Measurements from ENCODE around the gene PRL. TPM values are rescaled to one million over a fixed set of nuclear protein-coding genes. Genes with fewer than 3 reads are reported as not detected.

The PRL gene
- total RNA-seq, 1 donor from 2014 or later: not detected

DNA sequence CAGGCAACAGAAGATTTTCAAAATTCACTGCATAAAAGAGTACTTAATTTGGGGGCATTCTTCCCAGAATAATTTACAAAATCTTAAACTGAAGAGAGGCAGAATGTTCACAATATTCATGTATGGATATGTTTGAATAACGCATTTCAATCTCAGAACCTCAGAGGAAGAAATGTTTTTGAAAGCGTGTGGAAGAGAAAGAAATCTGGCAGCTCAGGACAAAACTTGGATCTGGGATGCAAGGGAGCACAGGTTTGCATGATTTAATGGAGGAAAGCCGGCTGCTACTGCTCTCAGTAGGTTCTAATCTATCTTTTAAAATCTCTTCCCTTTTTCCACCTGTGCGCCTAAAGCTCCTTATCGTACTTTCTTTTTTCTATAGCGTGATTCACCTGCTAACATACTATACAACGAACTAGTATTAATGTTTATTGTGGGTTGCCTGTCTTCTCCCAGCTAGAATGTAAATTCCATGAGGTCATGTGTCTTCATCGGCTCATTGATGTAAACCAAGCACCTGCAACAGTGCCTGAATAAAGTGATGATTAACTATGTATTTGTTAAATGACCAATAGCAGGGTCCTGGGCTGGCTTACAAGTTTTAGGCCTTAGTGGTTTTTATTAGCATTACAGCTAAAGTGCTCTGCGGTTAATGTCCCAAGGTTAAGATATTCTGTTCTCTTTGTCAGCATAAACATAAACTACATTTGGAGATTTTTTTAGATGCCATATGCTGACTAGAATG, 15.3 kb downstream of the PRL start:
- H3K27me3 ChIP-seq (ENCODE audit: low read depth): no peaks in the 10 kb centered on the region
- H3K9me3 ChIP-seq: no peaks in the 10 kb centered on the region
- no peak for DNase-seq
- H3K4me1 ChIP-seq: no peaks in the 10 kb centered on the region
- no peak overlapping the region for H3K4me3 ChIP-seq
- H3K27ac ChIP-seq: no peak overlapping the region
- ATAC-seq: no peak
- intact Hi-C loops (cut with DNase I): no loop called here
- TF ChIP-seq, protein P1, sequence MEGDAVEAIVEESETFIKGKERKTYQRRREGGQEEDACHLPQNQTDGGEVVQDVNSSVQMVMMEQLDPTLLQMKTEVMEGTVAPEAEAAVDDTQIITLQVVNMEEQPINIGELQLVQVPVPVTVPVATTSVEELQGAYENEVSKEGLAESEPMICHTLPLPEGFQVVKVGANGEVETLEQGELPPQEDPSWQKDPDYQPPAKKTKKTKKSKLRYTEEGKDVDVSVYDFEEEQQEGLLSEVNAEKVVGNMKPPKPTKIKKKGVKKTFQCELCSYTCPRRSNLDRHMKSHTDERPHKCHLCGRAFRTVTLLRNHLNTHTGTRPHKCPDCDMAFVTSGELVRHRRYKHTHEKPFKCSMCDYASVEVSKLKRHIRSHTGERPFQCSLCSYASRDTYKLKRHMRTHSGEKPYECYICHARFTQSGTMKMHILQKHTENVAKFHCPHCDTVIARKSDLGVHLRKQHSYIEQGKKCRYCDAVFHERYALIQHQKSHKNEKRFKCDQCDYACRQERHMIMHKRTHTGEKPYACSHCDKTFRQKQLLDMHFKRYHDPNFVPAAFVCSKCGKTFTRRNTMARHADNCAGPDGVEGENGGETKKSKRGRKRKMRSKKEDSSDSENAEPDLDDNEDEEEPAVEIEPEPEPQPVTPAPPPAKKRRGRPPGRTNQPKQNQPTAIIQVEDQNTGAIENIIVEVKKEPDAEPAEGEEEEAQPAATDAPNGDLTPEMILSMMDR (IDR thresholded peaks at IDR 0.05): no peak
- no peaks in the 10 kb centered on the region for H3K36me3 ChIP-seq

GRCh38 chr6:22279427-22279826, 17.4 kb downstream of the PRL start:
- TF ChIP-seq, protein P1 (IDR thresholded peaks at IDR 0.05): no peak

DNA sequence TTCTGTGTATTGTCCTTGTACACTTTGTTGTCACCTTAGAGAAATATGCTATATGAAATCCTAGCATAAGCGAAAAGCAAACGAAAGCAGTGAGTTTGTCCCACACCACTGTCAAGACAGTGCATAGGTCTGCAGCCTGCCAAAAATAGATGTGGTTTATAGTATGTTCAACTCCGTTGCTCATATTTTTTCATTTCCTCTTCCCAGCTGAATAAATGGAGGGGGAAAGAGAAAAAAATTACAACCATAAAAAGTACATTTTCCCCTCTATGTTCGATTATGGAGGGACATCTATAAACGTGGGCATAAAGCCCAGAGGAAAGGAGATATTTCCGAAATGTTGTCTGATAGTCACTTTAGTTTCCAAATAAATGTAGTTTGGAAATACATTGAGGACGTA, 25.8 kb downstream of the PRL start:
- Histone ChIP-seq H3K36me3 (no peaks in the 10 kb centered on the region), H3K27ac (no peak overlapping the region), H3K4me3 (no peak overlapping the region), H3K9me3 (no peaks in the 10 kb centered on the region), H3K4me1 (no peaks in the 10 kb centered on the region), H3K27me3 (ENCODE audit: low read depth) (no peaks in the 10 kb centered on the region)
- intact Hi-C loops (cut with DNase I): no loop called here
- DNase-seq (no peak), ATAC-seq (no peak)
- TF ChIP-seq, protein P1 (IDR thresholded peaks at IDR 0.05): no peak

More at GRCh38 chr6:22279427-22279826, 17.4 kb downstream of the PRL start:
- H3K4me3 ChIP-seq: no peak overlapping the region
- ATAC-seq (no peak), DNase-seq (no peak)
- no peaks in the 10 kb centered on the region for H3K4me1 ChIP-seq
- no peak overlapping the region for H3K27ac ChIP-seq
- H3K9me3 ChIP-seq: no peaks in the 10 kb centered on the region
- no peaks in the 10 kb centered on the region for H3K36me3 ChIP-seq
- no peaks in the 10 kb centered on the region for H3K27me3 ChIP-seq (ENCODE audit: low read depth)
- intact Hi-C loops (cut with DNase I): no loop called here

GRCh38 chr6:22263748-22264147, 33.1 kb downstream of the PRL start:
- Histone ChIP-seq H3K27me3 (ENCODE audit: low read depth) (no peaks in the 10 kb centered on the region), H3K27ac (no peak overlapping the region), H3K9me3 (no peaks in the 10 kb centered on the region), H3K4me1 (no peaks in the 10 kb centered on the region), H3K36me3 (no peaks in the 10 kb centered on the region), H3K4me3 (no peak overlapping the region)
- intact Hi-C loops (cut with DNase I): no loop called here
- DNase-seq: no peak
- TF ChIP-seq, protein P1 (IDR thresholded peaks at IDR 0.05): no peak
- ATAC-seq: no peak

GRCh38 chr6:22254886-22255285, 42.0 kb downstream of the PRL start:
- TF ChIP-seq, protein P1 (IDR thresholded peaks at IDR 0.05): no peak
- DNase-seq (no peak), ATAC-seq (no peak)
- H3K27ac ChIP-seq: no peak overlapping the region
- H3K4me3 ChIP-seq: no peak overlapping the region
- no peaks in the 10 kb centered on the region for H3K4me1 ChIP-seq
- H3K27me3 ChIP-seq (ENCODE audit: low read depth): no peaks in the 10 kb centered on the region
- intact Hi-C loops (cut with DNase I): no loop called here
- H3K9me3 ChIP-seq: no peaks in the 10 kb centered on the region
- H3K36me3 ChIP-seq: no peaks in the 10 kb centered on the region
